Esophagus (tissue), 2 donors: ENCODE results near the gene ADAMTS18. TPM values are rescaled to one million over a fixed set of nuclear protein-coding genes. Genes with fewer than 3 reads are reported as not detected.

Source experiments
- H3K27ac ChIP-seq, 2 donors: one replicate each; pipeline ENCODE4 v1.5.1; 2013; ENCODE audit warnings: low read depth in 2 of 2, mild to moderate bottlenecking in 2 of 2, inconsistent platforms in 1 of 2, low read length in 1 of 2, moderate library complexity in 1 of 2
- H3K27me3 ChIP-seq, 2 donors: one replicate each; pipeline ENCODE4 v1.6.1; 2013; ENCODE audit warnings: low read length in 2 of 2, control low read depth in 1 of 2, mild to moderate bottlenecking in 1 of 2; ENCODE audit not compliant: insufficient read depth in 2 of 2, control insufficient read depth in 1 of 2
- H3K36me3 ChIP-seq, 2 donors: one replicate each; pipeline ENCODE4 v1.6.1; 2013; ENCODE audit warnings: low read length in 1 of 2; ENCODE audit not compliant: control insufficient read depth in 2 of 2, insufficient read depth in 2 of 2
- H3K4me1 ChIP-seq, 2 donors: one replicate each; pipeline ENCODE4 v1.6.1; 2013; ENCODE audit warnings: low read length in 1 of 2; ENCODE audit not compliant: control insufficient read depth in 2 of 2, insufficient read depth in 2 of 2
- H3K4me3 ChIP-seq, 2 donors: one replicate each; pipeline ENCODE4 v1.5.1; 2013; ENCODE audit warnings: low read length in 2 of 2, mild to moderate bottlenecking in 2 of 2, low read depth in 1 of 2, moderate library complexity in 1 of 2
- H3K9me3 ChIP-seq, 2 donors: one replicate each; pipeline ENCODE4 v1.6.1; 2013; ENCODE audit warnings: mild to moderate bottlenecking in 2 of 2, low read depth in 1 of 2, low read length in 1 of 2, moderate library complexity in 1 of 2; ENCODE audit not compliant: control insufficient read depth in 2 of 2, insufficient read depth in 1 of 2
- WGBS, 2 donors: extraction: QIAGEN DNeasy Blood & Tissue Kit; methylation state at CpG; one replicate each; pipeline ENCODE4 v1.1.7; 2013; 5-methylcytosine and 5-hydroxymethylcytosine counted together
- polyA plus RNA-seq, 2 donors: library from polyadenylated mRNA; stranded (reverse); fragments of 200-250 nt; gene quantifications; one replicate each; pipeline ENCODE4 v1.2.3, GENCODE V29; 2013
- donor health status: healthy with polysubstance abuse.
- donor health status: Bipolar disorder and iron deficiency.

ADAMTS18 gene
- polyA plus RNA-seq, 2 donors: under 0.01 to 0.02 TPM

DNA sequence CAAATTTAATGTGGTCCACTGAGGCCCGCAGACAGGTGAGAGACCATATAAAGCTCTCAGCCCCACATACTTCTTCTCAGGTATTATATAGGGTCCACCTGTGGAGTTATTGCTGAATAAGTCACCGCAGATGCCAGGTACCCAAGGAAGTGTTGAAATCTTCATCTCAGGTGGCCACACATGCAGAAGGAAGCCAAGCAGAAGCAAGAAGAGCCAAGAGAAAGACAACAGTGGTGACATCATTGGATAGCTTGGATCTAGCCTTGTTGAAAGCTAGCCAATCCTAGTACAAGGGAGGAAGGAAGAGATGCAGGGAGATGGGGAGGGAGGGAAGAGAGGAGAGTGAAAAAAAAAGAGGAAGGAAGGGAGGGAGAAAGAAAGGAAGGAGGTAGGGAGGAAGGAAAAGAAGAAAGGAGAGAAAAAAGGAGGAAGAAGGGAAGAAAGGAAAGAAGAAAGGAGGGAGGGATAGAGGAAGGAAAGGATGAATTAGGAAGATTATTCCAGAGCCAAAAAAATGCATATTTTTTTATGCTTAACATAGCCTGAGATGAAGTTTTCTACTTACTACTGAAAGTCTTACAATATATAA, 12.5 kb downstream of the ADAMTS18 start:
- H3K4me1 ChIP-seq: no peaks in the 10 kb centered on the region
- 92 to 93% methylated on average over 2 of the region's 2 CpGs for WGBS, 2 donors
- no peaks in the 10 kb centered on the region for H3K27me3 ChIP-seq
- no peaks in the 10 kb centered on the region for H3K36me3 ChIP-seq
- no peak overlapping the region for H3K4me3 ChIP-seq
- H3K9me3 ChIP-seq: no peaks in the 10 kb centered on the region
- no peak overlapping the region for H3K27ac ChIP-seq

DNA sequence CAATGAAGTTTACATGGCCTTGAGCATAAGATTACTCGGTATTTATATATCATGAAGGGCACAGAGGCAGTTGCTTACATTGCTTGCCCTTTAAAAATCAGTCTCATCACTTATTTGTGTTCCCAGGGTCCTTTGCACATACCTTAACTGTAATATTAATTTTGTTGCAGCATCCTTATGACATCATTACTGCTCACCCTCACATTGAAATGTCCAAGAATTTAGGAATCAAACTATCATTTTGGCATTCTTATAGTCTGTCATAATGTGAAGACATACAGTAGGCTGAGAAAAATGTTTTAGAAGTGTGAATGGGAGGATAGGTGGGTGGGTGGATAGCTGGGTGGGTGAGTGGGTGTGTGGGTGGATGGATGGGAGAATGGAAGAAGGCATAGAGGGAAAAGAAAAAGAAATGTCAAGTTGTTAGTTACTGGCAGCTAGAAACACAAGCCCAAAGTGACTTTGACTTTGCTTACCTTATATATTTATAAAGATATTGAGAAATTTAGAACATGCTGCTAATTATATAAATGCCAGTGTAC, 17.8 kb downstream of the ADAMTS18 start:
- Histone ChIP-seq H3K36me3 (no peaks in the 10 kb centered on the region), H3K27me3 (no peaks in the 10 kb centered on the region), H3K27ac (no peak overlapping the region), H3K4me1 (no peaks in the 10 kb centered on the region), H3K9me3 (no peaks in the 10 kb centered on the region), H3K4me3 (no peak overlapping the region)
- WGBS, 2 donors: 65 to 79% methylated on average over 1 of the region's 1 CpG

DNA sequence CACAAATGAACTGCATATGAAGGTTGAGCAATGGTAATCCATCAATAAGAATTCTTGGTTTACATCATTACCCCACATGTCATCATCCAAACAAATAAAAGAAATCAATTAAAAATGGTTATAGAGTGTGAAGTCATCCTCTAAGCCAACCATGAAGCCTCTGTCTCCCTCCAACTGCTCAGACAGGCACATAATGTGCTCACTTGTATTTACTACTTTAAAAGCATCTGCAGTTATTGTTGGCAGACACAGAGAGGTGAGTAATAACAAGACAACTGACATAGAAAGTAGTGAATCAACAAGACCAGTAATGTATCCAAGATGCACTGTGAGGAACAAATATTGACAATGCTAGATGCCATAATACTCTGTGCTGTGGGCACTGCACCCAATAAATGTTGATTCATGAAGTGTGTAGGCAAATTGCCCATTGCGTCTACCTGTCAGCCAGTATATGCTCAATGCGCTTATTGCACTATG, 20.0 kb downstream of the ADAMTS18 start:
- H3K4me1 ChIP-seq: no peaks in the 10 kb centered on the region
- WGBS, 2 donors: 89 to 96% methylated on average over 2 of the region's 2 CpGs
- H3K36me3 ChIP-seq: no peaks in the 10 kb centered on the region
- H3K27me3 ChIP-seq: no peaks in the 10 kb centered on the region
- peaks cover 0 to 2% of the 10 kb centered on the region in 2 donors for H3K9me3 ChIP-seq
- H3K4me3 ChIP-seq: no peak overlapping the region
- no peak overlapping the region for H3K27ac ChIP-seq

DNA sequence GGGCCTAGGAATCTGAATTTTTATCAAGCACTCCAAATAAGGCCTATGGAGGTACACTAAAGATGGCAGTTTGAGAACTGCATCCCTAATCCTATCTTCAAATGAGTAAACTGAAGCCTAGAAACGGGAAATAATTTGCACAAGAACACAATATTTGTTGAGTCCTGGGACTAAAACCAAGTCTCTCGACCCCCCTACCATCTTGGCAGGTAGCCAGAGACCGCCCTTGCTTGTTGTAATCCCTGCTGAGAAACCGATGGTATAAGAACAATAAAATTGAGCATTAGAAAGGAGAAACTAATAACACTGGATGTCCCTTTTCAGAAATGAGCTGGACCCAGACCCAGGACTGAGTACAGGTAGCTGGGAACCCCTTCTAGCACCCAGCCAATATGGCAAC, 24.4 kb downstream of the ADAMTS18 start:
- H3K9me3 ChIP-seq: peaks cover 0 to 2% of the 10 kb centered on the region in 2 donors
- H3K4me1 ChIP-seq: no peaks in the 10 kb centered on the region
- H3K36me3 ChIP-seq: no peaks in the 10 kb centered on the region
- no peaks in the 10 kb centered on the region for H3K27me3 ChIP-seq
- no peak overlapping the region for H3K27ac ChIP-seq
- no peak overlapping the region for H3K4me3 ChIP-seq
- 66 to 73% methylated on average over 4 of the region's 4 CpGs for WGBS, 2 donors

DNA sequence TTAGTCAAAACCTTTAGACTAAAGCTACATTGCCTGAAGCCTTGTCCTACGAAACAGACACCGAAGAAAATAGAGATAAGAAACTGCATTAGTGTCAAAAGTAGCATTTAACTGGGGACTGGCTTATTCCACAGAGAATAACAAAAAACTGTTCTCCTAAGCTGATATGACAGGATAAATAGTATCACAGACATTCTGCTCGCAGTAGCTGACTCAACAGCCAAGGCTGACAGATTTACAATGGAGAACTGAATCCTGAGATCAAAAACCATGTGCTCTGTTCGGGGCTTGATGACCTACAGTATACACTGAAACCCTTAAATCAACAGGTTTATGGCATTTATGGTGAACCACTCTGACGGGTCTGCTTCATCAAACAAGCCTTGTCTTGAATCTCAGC, 25.5 kb downstream of the ADAMTS18 start:
- Histone ChIP-seq H3K4me3 (no peak overlapping the region), H3K36me3 (no peaks in the 10 kb centered on the region), H3K27ac (no peak overlapping the region), H3K4me1 (no peaks in the 10 kb centered on the region), H3K9me3 (peaks cover 0 to 2% of the 10 kb centered on the region in 2 donors), H3K27me3 (no peaks in the 10 kb centered on the region)
- 46 to 53% methylated on average over 5 of the region's 5 CpGs for WGBS, 2 donors

DNA sequence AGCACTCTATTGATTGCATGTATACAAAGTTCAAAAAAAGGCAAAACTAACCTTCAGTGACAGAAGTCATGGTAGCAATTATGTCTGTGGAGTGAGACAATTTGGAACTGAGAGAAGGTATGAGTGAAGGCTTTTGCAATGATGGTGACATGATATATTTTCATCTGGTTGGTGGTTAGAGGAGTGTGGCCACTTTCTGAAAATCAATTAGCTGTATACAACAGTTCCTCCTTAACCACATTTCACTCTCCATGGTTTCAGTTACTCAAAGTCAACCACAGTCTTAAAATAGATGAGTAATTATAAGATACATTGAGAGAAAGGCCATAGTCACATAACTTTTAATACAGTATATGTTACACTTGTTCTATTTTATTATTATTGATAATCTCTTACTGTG, 26.2 kb downstream of the ADAMTS18 start:
- H3K27me3 ChIP-seq: no peaks in the 10 kb centered on the region
- no peaks in the 10 kb centered on the region for H3K4me1 ChIP-seq
- H3K27ac ChIP-seq: no peak overlapping the region
- H3K36me3 ChIP-seq: no peaks in the 10 kb centered on the region
- H3K9me3 ChIP-seq: peaks cover 0 to 2% of the 10 kb centered on the region in 2 donors
- H3K4me3 ChIP-seq: no peak overlapping the region

DNA sequence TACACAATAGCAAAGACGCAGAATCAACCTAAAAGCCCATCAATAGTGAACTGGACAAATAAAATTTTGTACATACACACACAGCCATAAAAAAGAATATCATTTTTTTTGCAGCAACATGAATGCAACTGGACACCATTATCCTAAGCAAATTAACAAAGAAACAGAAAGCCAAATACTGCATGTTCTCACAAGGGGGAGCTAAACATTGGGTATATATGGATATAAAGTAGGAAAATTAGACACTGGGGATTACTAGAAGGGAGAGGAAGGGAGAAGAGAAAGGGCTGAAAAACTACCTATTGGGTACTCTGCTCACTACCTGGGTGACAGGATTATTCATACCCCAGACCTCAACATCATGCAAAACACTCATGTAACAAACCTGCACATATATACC, 28.2 kb downstream of the ADAMTS18 start:
- Histone ChIP-seq H3K4me3 (no peak overlapping the region), H3K9me3 (peaks cover 0 to 2% of the 10 kb centered on the region in 2 donors), H3K36me3 (no peaks in the 10 kb centered on the region), H3K27ac (no peak overlapping the region), H3K27me3 (no peaks in the 10 kb centered on the region), H3K4me1 (no peaks in the 10 kb centered on the region)
- WGBS, 2 donors: 94 to 97% methylated on average over 1 of the region's 1 CpG

DNA sequence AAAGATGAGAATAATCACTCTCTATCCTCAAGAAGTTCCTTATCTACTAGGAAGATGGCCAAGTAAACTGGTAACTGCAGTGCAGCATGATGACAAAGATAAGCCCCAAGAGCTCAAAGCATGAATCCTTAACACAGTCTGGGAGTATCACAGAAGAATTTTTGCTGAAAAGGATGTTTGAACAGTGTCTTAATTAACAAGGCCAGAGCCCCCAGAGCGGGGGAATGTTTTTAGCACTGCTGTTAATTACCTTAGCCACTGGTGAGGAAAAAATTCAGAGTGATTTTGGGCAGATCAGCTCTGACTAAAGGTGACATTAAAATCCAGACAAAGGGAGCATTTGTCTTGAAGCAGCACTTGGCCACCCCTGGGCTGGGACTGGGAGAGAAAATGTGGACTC, 30.1 kb downstream of the ADAMTS18 start:
- Histone ChIP-seq H3K27ac (no peak overlapping the region), H3K4me1 (no peaks in the 10 kb centered on the region), H3K4me3 (no peak overlapping the region), H3K27me3 (no peaks in the 10 kb centered on the region), H3K36me3 (no peaks in the 10 kb centered on the region), H3K9me3 (no peaks in the 10 kb centered on the region)
- WGBS, 2 donors: 70 to 76% methylated on average over 1 of the region's 1 CpG

DNA sequence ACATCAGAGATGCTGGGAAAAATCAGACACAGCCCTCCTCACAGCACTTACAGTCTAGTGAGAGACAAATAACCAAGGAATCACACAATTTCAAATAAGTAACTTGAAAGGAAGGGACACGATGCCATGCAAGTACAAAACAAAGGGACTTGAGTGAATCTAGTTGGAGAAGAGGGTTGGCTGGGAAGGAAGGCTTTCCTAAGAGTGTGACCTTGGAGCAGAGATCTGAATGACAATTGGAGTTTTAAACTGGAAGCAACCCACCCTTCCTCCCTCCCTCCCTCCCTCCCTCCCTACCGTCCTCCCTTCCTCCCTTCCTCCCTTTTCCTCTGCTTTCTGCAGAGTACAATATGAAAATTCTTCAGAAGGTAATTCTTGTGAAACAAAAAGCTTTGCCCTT, 31.1 kb downstream of the ADAMTS18 start:
- no peaks in the 10 kb centered on the region for H3K4me1 ChIP-seq
- no peaks in the 10 kb centered on the region for H3K9me3 ChIP-seq
- no peak overlapping the region for H3K27ac ChIP-seq
- H3K4me3 ChIP-seq: no peak overlapping the region
- 60 to 64% methylated on average over 2 of the region's 2 CpGs for WGBS, 2 donors
- H3K27me3 ChIP-seq: no peaks in the 10 kb centered on the region
- no peaks in the 10 kb centered on the region for H3K36me3 ChIP-seq

DNA sequence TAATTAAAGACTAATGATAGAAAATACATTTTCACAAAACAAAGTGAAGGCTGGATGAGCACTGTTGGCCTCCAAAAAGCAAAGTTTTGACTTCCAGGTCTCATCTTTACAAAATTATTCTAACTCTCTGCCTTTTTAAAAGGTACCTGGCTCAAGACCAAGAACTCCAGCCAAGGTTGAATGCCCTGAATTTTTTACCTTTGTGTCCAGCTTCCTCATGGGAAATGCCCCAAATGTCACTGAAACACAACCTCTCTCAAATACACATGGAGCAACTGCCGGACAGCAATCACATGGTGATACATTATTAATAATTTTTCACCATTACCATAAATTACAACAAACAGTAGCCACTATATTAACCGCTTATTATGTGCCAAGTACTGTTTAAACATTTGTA, 32.2 kb downstream of the ADAMTS18 start:
- Histone ChIP-seq H3K4me1 (no peaks in the 10 kb centered on the region), H3K27ac (no peak overlapping the region), H3K4me3 (no peak overlapping the region), H3K27me3 (no peaks in the 10 kb centered on the region), H3K9me3 (no peaks in the 10 kb centered on the region), H3K36me3 (no peaks in the 10 kb centered on the region)
- WGBS, 2 donors: 47 to 56% methylated on average over 2 of the region's 2 CpGs
